NT2/D1 (cell line): ENCODE results near the gene KRR1.
"Not testable (repeated sequence)": the region's sequence is repeated elsewhere in the genome, so short reads cannot be mapped to it uniquely, and the experiment has no call there.

Experiments
- SUZ12 ChIP-seq: IDR thresholded peaks from 2 replicates; pipeline ENCODE4 v1.6.1; 2011; ENCODE audit not compliant: insufficient read length, insufficient read depth; ENCODE audit errors: extremely low read depth
- YY1 ChIP-seq: IDR thresholded peaks from 2 replicates; pipeline ENCODE4 v1.6.1; 2011; ENCODE audit not compliant: insufficient read length, insufficient read depth
- ZNF274 ChIP-seq: IDR thresholded peaks from 2 replicates; pipeline ENCODE4 v1.6.1; 2011; ENCODE audit warnings: mild to moderate bottlenecking, low read depth, low read length

DNA sequence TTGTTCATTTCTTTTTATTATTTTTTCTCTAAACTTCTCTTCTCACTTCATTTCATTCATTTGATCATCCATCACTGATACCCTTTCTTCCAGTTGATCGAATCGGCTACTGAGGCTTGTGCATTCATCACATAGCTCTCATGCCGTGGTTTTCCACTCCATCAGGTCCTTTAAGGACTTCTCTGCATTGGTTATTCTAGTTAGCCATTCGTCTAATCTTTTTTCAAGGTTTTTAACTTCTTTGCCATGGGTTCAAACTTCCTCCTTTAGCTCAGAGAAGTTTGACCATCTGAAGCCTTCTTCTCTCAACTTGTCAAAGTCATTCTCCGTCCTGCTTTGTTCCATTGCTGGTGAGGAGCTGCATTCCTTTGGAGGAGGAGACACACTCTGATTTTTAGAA lies 10.7 kb upstream of the KRR1 start:
- not testable (repeated sequence) for TF ChIP-seq SUZ12, YY1, ZNF274
